GM12878 (cell line): ENCODE measurements around the gene VPS18. TPM values are rescaled to one million over a fixed set of nuclear protein-coding genes. Genes with fewer than 3 reads are reported as not detected.

Experiments
- ATAC-seq: fragments of 200-7000 bp; cut with Tn5 transposase; 3 replicates; pipeline ENCODE4 v1.9.1; 2020; ENCODE audit warnings: mild to moderate bottlenecking, moderate library complexity
- BruUV-seq: library from RNA; stranded (reverse); fragments of 400-500 nt; replicated peaks from 2 replicates; lab custom pipeline; 2021; lab: Mats Ljungman, UMichigan
- CTCF ChIA-PET: fragments of 300-600 bp; sonication (Branson Sonifier 250); formaldehyde crosslinking; extraction: SDS; loops from one replicate; lab custom pipeline; 2021; ENCODE audit warnings: inconsistent platforms; lab: Yijun Ruan, JAX
- POLR2A ChIA-PET: fragments of 350-600 bp; formaldehyde crosslinking; extraction: SDS; loops from one replicate; lab custom pipeline; 2021; ENCODE audit warnings: inconsistent platforms; lab: Charles Lee
- RAD21 ChIA-PET: fragments of 300-600 bp; sonication (Branson Sonifier 250); formaldehyde crosslinking; loops from one replicate; lab custom pipeline; 2023; ENCODE audit warnings: antibody characterized with exemption; ENCODE audit not compliant: unreplicated experiment; lab: Charles Lee
- SMC1A ChIA-PET: fragments of 300-600 bp; sonication (Branson Sonifier 250); formaldehyde crosslinking; loops from one replicate; lab custom pipeline; 2023; ENCODE audit not compliant: unreplicated experiment, uncharacterized antibody; lab: Charles Lee
- DNase-seq: peaks from one replicate; pipeline ENCODE4 v3.0.0-alpha.2; 2011; ENCODE audit warnings: low read depth, low spot score
- FAIRE-seq: peaks from 3 replicates; lab custom pipeline; 2011; peaks lifted over from hg19 to GRCh38; lab: Jason Lieb, UNC
- H2AFZ ChIP-seq: 2 replicates; pipeline ENCODE4 v1.6.0; 2011; ENCODE audit warnings: low read depth, low read length, control low read depth; ENCODE audit not compliant: control insufficient read depth
- H3K27ac ChIP-seq: 2 replicates; pipeline ENCODE4 v1.5.1; 2011; ENCODE audit warnings: control low read depth; ENCODE audit not compliant: control insufficient read depth, insufficient read depth
- H3K27me3 ChIP-seq, 2 experiments: replicated peaks in 1 of 2; 2 replicates each; pipeline versions ENCODE4 v1.6.0 to v1.6.1; 2011; ENCODE audit warnings: low read length in 1 of 2; ENCODE audit not compliant: control insufficient read depth in 2 of 2, insufficient read depth in 2 of 2
- H3K36me3 ChIP-seq, 2 experiments: 2 replicates each; pipeline ENCODE4 v1.5.1; 2011; ENCODE audit warnings: low read length in 1 of 2; ENCODE audit not compliant: control insufficient read depth in 2 of 2, insufficient read depth in 2 of 2
- H3K4me1 ChIP-seq: 2 replicates; pipeline ENCODE4 v1.6.1; 2011; ENCODE audit warnings: mild to moderate bottlenecking, low read length, moderate library complexity, mixed read lengths; ENCODE audit not compliant: control insufficient read depth, insufficient read depth
- H3K4me2 ChIP-seq: 2 replicates; pipeline ENCODE4 v1.6.0; 2011; ENCODE audit warnings: control low read depth; ENCODE audit not compliant: control insufficient read depth, insufficient read depth
- H3K4me3 ChIP-seq: fragments of 200-600 bp; sonication (generic); 2 replicates; pipeline ENCODE4 v1.5.1; 2016
- H3K79me2 ChIP-seq: 2 replicates; pipeline ENCODE4 v1.6.0; 2011; ENCODE audit warnings: low read length; ENCODE audit not compliant: control insufficient read depth, insufficient read depth
- H3K9ac ChIP-seq: 2 replicates; pipeline ENCODE4 v1.8.0; 2011; ENCODE audit warnings: low read length, control low read depth, mixed read lengths; ENCODE audit not compliant: control insufficient read depth, insufficient read depth
- H3K9me3 ChIP-seq: replicated peaks from 3 replicates; pipeline ENCODE4 v1.5.1; 2011; ENCODE audit warnings: mild to moderate bottlenecking, low read length; ENCODE audit not compliant: control insufficient read depth, insufficient read depth
- H4K20me1 ChIP-seq: 2 replicates; pipeline ENCODE4 v1.6.0; 2011; ENCODE audit not compliant: control insufficient read depth, insufficient read depth
- CEBPB ChIP-seq, 2 experiments: fragments of 150-350 bp in 1 of 2; IDR thresholded peaks; 2 replicates each; pipeline ENCODE4 v1.6.1; 2012 to 2014; ENCODE audit warnings: low read depth in 2 of 2, low read length in 2 of 2, borderline replicate concordance in 1 of 2, inconsistent platforms in 1 of 2
- JUNB ChIP-seq: IDR thresholded peaks from 2 replicates; pipeline ENCODE4 v1.6.1; 2016; ENCODE audit warnings: antibody characterized with exemption, mild to moderate bottlenecking
- ZNF217 ChIP-seq: fragments of 450-650 bp; IDR thresholded peaks from 2 replicates; pipeline ENCODE4 v1.6.1; 2017; ENCODE audit warnings: antibody characterized with exemption, mild to moderate bottlenecking
- WGBS: methylation state at CpG from one replicate; pipeline ENCODE4 v1.1.6; 2016; ENCODE audit warnings: low lambda C conversion rate; ENCODE audit not compliant: insufficient replicate concordance, insufficient coverage; ENCODE audit errors: missing lambda C conversion rate; 5-methylcytosine and 5-hydroxymethylcytosine counted together
- in situ Hi-C: fragments of 300-500 bp; cut with MboI; formaldehyde crosslinking; loops from 9 replicates; pipeline ENCODE4 v1.14.3; 2018; ENCODE audit warnings: mixed read lengths
- intact Hi-C: fragments of 100-400 bp; cut with micrococcal nuclease; formaldehyde crosslinking; loops from one replicate; pipeline ENCODE4 v1.14.2; 2022; ENCODE audit not compliant: unreplicated experiment
- polyA plus RNA-seq, 11 experiments: library from polyadenylated mRNA; depleted of rRNA in 4 of 11; unstranded in 6 of 11; stranded (reverse) in 5 of 11; fragments of >200 nt; fragmentation: Nextera tagmentation in 4 of 11; fragmentation: Illumina TruSeq in 1 of 11; extraction: Ambion mirVana in 4 of 11; extraction: Trizol in 1 of 11; gene quantifications; 1 replicate in 1 of 11; 2 replicates in 10 of 11; pipeline versions ENCODE4 v1.2.1 to v1.2.3, GENCODE V29; 2011 to 2016; ENCODE audit warnings: inconsistent platforms in 2 of 11, missing spikeins in 2 of 11, low read depth in 1 of 11
- total RNA-seq, 4 experiments: library from RNA; depleted of rRNA in 3 of 4; stranded (reverse); fragments of >200 nt in 3 of 4; fragmentation: Illumina TruSeq in 1 of 4; extraction: Trizol in 1 of 4; gene quantifications; 2 replicates each; pipeline versions ENCODE4 v1.2.1 to v1.2.3, GENCODE V29; 2013 to 2021
- TF ChIP-seq, protein P1 (sequence below): fragments of 450-650 bp; IDR thresholded peaks from 2 replicates; pipeline ENCODE4 v1.6.1; 2017; ENCODE audit warnings: mild to moderate bottlenecking, moderate library complexity
- TF ChIP-seq, protein P2 (sequence below): fragments of 450-650 bp; IDR thresholded peaks from 2 replicates; pipeline ENCODE4 v1.6.1; 2017; ENCODE audit warnings: mild to moderate bottlenecking, moderate library complexity
- TF ChIP-seq, protein P3 (sequence below): IDR thresholded peaks from 2 replicates; pipeline ENCODE4 v1.6.1; 2011; ENCODE audit warnings: low read depth, low read length, improper control_type of control experiment, borderline replicate concordance

VPS18 gene
- total and polyA plus RNA-seq, 10 of the 15 experiments (the other 5 are each of a cell fraction or from before 2014, with no cell fraction given), result 0.71 to 20.4 (median 10.6) TPM

DNA sequence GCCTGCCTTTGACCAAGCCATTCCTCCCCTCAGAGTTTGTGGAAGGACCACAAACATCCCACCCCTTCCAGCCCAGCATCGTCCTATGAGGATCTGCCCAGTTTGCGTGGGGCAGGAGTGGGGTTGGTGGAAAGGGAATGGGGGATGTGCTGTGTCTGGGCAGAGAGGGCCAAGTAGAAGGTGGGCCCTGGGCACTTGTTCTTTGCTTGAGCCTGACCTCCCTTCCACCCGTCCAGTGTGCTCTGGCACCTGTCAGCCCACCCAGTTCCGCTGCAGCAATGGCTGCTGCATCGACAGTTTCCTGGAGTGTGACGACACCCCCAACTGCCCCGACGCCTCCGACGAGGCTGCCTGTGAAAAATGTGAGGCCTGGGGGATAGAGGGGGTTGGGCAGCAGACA lies 40.1 kb upstream of the VPS18 start:
- Histone ChIP-seq H3K4me3 (no peak overlapping the region), H3K36me3 (peaks cover 0 to 2% of the 10 kb centered on the region in 2 experiments; a peak in 2 of 4 replicates), H3K79me2 (no peaks in the 10 kb centered on the region), H2AFZ (no peak overlapping the region), H3K27ac (no peak overlapping the region), H3K27me3 (no peaks in the 10 kb centered on the region), H3K9me3 (no peaks in the 10 kb centered on the region), H3K4me1 (peaks cover under 1% of the 10 kb centered on the region), H3K4me2 (no peak overlapping the region), H3K9ac (no peak overlapping the region), H4K20me1 (no peaks in the 10 kb centered on the region)
- TF ChIP-seq JUNB (no peak), CEBPB (IDR thresholded peaks at IDR 0.05; ENCODE audit: borderline replicate concordance in 1 of 2, low read depth in 2 of 2, low read length in 2 of 2) (no peak)
- WGBS, result 70% methylated on average over 10 of the region's 10 CpGs
- DNase-seq, result no peak
- no TSS peak for BruUV-seq
- in situ Hi-C loops, result no loop called here
- ChIA-PET SMC1A (no interaction called here), CTCF (no interaction called here), RAD21 (interaction anchor here (1.5 kb wide), 1 partner anchor 40 kb away, joined by 7 read pairs; the partner anchor contains the start of gene VPS18), POLR2A (no interaction called here)
- intact Hi-C loops, result no loop called here
- ATAC-seq, result no peak
- no peak for FAIRE-seq

DNA sequence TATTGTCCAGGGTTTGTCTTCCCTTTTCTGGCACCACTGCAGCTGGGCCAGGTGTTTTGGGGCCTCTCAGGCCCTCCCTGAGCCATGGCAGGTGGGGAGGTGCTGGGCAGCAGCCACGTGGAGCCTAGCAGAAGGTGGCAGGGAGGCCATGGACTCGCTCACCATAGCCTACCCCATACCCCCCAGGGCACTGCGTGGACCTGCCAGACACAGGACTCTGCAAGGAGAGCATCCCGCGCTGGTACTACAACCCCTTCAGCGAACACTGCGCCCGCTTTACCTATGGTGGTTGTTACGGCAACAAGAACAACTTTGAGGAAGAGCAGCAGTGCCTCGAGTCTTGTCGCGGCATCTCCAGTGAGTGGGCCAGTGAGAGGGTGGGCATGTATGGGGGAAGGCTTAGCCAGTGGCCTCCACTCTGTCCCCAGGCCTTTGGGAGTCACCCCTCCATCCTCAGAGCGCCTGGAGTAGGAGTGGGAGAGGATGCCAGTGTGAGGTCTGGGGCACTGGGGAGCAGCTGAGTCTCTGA lies 38.5 kb upstream of the VPS18 start:
- FAIRE-seq, result no peak
- intact Hi-C loops, result no loop called here
- TF ChIP-seq, protein P1, sequence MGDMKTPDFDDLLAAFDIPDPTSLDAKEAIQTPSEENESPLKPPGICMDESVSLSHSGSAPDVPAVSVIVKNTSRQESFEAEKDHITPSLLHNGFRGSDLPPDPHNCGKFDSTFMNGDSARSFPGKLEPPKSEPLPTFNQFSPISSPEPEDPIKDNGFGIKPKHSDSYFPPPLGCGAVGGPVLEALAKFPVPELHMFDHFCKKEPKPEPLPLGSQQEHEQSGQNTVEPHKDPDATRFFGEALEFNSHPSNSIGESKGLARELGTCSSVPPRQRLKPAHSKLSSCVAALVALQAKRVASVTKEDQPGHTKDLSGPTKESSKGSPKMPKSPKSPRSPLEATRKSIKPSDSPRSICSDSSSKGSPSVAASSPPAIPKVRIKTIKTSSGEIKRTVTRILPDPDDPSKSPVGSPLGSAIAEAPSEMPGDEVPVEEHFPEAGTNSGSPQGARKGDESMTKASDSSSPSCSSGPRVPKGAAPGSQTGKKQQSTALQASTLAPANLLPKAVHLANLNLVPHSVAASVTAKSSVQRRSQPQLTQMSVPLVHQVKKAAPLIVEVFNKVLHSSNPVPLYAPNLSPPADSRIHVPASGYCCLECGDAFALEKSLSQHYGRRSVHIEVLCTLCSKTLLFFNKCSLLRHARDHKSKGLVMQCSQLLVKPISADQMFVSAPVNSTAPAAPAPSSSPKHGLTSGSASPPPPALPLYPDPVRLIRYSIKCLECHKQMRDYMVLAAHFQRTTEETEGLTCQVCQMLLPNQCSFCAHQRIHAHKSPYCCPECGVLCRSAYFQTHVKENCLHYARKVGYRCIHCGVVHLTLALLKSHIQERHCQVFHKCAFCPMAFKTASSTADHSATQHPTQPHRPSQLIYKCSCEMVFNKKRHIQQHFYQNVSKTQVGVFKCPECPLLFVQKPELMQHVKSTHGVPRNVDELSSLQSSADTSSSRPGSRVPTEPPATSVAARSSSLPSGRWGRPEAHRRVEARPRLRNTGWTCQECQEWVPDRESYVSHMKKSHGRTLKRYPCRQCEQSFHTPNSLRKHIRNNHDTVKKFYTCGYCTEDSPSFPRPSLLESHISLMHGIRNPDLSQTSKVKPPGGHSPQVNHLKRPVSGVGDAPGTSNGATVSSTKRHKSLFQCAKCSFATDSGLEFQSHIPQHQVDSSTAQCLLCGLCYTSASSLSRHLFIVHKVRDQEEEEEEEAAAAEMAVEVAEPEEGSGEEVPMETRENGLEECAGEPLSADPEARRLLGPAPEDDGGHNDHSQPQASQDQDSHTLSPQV, result no peak
- TF ChIP-seq, protein P2, sequence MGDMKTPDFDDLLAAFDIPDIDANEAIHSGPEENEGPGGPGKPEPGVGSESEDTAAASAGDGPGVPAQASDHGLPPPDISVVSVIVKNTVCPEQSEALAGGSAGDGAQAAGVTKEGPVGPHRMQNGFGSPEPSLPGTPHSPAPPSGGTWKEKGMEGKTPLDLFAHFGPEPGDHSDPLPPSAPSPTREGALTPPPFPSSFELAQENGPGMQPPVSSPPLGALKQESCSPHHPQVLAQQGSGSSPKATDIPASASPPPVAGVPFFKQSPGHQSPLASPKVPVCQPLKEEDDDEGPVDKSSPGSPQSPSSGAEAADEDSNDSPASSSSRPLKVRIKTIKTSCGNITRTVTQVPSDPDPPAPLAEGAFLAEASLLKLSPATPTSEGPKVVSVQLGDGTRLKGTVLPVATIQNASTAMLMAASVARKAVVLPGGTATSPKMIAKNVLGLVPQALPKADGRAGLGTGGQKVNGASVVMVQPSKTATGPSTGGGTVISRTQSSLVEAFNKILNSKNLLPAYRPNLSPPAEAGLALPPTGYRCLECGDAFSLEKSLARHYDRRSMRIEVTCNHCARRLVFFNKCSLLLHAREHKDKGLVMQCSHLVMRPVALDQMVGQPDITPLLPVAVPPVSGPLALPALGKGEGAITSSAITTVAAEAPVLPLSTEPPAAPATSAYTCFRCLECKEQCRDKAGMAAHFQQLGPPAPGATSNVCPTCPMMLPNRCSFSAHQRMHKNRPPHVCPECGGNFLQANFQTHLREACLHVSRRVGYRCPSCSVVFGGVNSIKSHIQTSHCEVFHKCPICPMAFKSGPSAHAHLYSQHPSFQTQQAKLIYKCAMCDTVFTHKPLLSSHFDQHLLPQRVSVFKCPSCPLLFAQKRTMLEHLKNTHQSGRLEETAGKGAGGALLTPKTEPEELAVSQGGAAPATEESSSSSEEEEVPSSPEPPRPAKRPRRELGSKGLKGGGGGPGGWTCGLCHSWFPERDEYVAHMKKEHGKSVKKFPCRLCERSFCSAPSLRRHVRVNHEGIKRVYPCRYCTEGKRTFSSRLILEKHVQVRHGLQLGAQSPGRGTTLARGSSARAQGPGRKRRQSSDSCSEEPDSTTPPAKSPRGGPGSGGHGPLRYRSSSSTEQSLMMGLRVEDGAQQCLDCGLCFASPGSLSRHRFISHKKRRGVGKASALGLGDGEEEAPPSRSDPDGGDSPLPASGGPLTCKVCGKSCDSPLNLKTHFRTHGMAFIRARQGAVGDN, result no peak
- TF ChIP-seq ZNF217, result no peak
- TF ChIP-seq, protein P3, sequence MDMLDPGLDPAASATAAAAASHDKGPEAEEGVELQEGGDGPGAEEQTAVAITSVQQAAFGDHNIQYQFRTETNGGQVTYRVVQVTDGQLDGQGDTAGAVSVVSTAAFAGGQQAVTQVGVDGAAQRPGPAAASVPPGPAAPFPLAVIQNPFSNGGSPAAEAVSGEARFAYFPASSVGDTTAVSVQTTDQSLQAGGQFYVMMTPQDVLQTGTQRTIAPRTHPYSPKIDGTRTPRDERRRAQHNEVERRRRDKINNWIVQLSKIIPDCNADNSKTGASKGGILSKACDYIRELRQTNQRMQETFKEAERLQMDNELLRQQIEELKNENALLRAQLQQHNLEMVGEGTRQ, result no peak

More for the DNA sequence above, 38.5 kb upstream of the VPS18 start:
- H3K79me2 ChIP-seq, result no peaks in the 10 kb centered on the region
- peaks cover 4% of the 10 kb centered on the region for H3K4me1 ChIP-seq
- no peaks in the 10 kb centered on the region for H4K20me1 ChIP-seq
- no peak overlapping the region for H3K4me3 ChIP-seq
- no peak overlapping the region for H3K4me2 ChIP-seq
- peaks cover 0 to 2% of the 10 kb centered on the region in 2 experiments; a peak in 2 of 4 replicates for H3K36me3 ChIP-seq
- no peaks in the 10 kb centered on the region for H3K27me3 ChIP-seq
- no peaks in the 10 kb centered on the region for H3K9me3 ChIP-seq
- SMC1A ChIA-PET, result interaction anchor here (1.1 to 8.1 kb wide), 6 partner anchors 22 to 70 kb away, joined by 4 to 144 read pairs (median 10); partner anchors contain the start of gene VPS18
- CTCF ChIA-PET, result interaction anchor here (4.1 to 7.5 kb wide), 2 partner anchors 9 to 71 kb away, joined by 45 to 140 read pairs; partner anchors contain the start of gene SPINT1
- in situ Hi-C loops, result loop anchor here (5.0 kb wide), 1 partner anchor 37 kb away; the partner anchor contains the start of gene VPS18
- no TSS peak for BruUV-seq
- no peak overlapping the region for H2AFZ ChIP-seq
- no peak overlapping the region for H3K9ac ChIP-seq
- RAD21 ChIA-PET, result no interaction called here
- DNase-seq (no peak), ATAC-seq (no peak)
- 64% methylated on average over 13 of the region's 13 CpGs for WGBS
- no peak overlapping the region for H3K27ac ChIP-seq
- POLR2A ChIA-PET, result interaction anchor here (0.5 kb wide), 1 partner anchor 284 kb away, joined by 3 read pairs; no protein-coding TSS in a partner anchor
